Rectal smooth muscle tissue (tissue), 1 donor: ENCODE results near the gene KANK4.

Experiments
- H3K27ac ChIP-seq: one replicate; pipeline ENCODE4 v1.7.0; 2013; ENCODE audit warnings: low read depth, low read length, inconsistent platforms
- H3K27me3 ChIP-seq: one replicate; pipeline ENCODE4 v1.7.0; 2013; ENCODE audit warnings: low read length; ENCODE audit not compliant: control insufficient read depth, insufficient read depth
- H3K36me3 ChIP-seq: one replicate; pipeline ENCODE4 v1.7.0; 2013; ENCODE audit warnings: low read length; ENCODE audit not compliant: control insufficient read depth, insufficient read depth
- H3K4me1 ChIP-seq: one replicate; pipeline ENCODE4 v1.7.0; 2013; ENCODE audit warnings: low read length; ENCODE audit not compliant: control insufficient read depth, insufficient read depth
- H3K4me3 ChIP-seq: one replicate; pipeline ENCODE4 v1.7.0; 2013; ENCODE audit warnings: low read length
- H3K9ac ChIP-seq: one replicate; pipeline ENCODE4 v1.7.0; 2013; ENCODE audit warnings: low read length

The KANK4 gene

DNA sequence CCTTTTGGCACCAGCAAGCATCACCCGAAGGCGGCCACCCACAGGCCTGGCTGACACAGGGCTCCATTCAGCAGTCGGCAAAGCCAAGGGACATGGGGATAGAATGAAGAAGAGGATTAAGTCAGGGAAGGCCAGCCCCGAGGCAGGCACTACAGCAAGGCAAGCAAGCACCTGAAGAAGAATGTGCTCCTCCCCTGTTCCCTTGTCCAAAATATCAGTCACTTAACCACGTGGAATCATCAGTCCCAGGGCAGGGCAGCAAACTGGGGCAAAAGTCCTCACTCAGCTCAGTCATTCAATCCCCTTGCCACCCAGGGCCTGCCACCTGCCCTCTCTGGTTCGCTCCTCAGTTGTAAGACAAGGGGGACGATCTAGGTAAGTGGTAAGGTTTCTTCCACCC lies 9.3 kb downstream of the KANK4 start:
- Histone ChIP-seq H3K36me3 (no peaks in the 10 kb centered on the region), H3K27ac (no peak overlapping the region), H3K9ac (no peak overlapping the region), H3K4me3 (no peak overlapping the region), H3K27me3 (no peaks in the 10 kb centered on the region), H3K4me1 (no peaks in the 10 kb centered on the region)

DNA sequence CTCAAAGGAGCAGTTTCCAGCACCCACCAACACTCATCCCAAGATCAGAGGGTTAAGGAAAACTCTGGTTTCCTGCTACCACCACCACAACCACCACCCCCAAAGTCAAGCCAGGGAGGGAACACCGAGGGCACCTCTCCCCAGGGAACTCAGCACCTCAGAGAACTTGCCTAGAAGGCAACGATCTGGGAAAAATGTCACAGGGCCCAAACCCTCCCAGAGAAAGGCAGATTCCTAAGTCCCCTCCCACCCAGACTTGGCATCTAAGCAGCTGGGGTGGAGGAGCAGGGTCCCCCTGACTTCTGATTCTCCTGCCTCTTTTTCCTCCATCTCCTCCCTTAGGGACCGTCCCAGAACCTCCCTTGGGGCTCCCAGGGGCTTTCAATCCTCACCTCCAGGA lies 10.6 kb downstream of the KANK4 start:
- no peak overlapping the region for H3K4me3 ChIP-seq
- H3K4me1 ChIP-seq = no peaks in the 10 kb centered on the region
- H3K27ac ChIP-seq = no peak overlapping the region
- H3K36me3 ChIP-seq = no peaks in the 10 kb centered on the region
- H3K9ac ChIP-seq = no peak overlapping the region
- no peaks in the 10 kb centered on the region for H3K27me3 ChIP-seq

DNA sequence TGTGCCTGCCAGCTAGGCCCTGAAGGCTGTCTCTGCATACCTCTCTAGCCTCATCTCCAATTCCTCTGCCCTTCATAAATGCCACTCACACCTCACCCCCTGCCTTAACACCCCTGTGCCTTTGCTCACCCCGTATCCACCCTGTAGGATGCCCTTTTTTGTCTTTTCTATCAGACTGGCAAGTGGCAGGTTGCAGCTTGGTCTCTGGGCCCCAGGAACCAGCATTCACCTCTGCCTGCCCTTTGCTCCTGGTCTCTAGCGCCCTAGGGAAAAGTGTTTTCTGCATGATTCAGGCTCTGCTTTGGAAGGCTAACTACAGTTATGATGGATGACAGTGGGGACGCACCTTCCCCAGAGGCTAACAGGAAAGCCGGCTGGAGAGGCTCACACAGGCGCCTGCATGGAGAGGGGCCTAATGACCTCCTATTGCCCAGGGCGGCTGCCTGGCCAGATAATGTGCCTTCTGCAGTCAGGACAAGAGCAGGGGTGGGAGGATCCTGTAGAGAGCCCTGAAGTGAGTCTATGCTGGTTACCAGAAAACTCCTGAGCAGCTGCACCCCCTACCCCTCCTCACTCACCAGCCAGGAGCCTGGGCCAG lies 11.2 kb downstream of the KANK4 start:
- Histone ChIP-seq H3K27me3 (no peaks in the 10 kb centered on the region), H3K9ac (no peak overlapping the region), H3K36me3 (no peaks in the 10 kb centered on the region)

DNA sequence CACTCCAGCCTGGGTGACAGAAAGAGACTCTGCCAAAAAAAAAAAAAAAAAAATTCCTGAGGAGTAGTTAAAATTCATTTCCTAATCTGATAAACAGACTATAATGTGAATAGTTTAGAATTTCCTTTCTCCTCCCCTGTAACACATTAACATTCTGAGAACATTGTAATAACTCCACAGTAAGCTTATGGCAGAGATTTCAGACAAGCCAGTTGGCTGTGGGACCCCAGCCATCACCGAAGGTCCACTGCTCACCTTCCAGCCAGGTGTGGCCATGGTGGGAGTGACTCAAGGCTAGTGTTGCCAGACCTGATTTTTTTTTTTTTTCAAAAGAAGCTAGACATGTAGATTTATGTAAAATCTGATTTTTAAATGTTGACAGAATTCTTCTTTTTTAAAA lies 11.8 kb downstream of the KANK4 start:
- no peaks in the 10 kb centered on the region for H3K4me1 ChIP-seq
- H3K36me3 ChIP-seq = no peaks in the 10 kb centered on the region
- no peak overlapping the region for H3K9ac ChIP-seq
- no peak overlapping the region for H3K4me3 ChIP-seq
- H3K27me3 ChIP-seq = no peaks in the 10 kb centered on the region
- no peak overlapping the region for H3K27ac ChIP-seq

More for the DNA sequence above, 11.2 kb downstream of the KANK4 start:
- Histone ChIP-seq H3K4me1 (no peaks in the 10 kb centered on the region), H3K27ac (no peak overlapping the region), H3K4me3 (no peak overlapping the region)

DNA sequence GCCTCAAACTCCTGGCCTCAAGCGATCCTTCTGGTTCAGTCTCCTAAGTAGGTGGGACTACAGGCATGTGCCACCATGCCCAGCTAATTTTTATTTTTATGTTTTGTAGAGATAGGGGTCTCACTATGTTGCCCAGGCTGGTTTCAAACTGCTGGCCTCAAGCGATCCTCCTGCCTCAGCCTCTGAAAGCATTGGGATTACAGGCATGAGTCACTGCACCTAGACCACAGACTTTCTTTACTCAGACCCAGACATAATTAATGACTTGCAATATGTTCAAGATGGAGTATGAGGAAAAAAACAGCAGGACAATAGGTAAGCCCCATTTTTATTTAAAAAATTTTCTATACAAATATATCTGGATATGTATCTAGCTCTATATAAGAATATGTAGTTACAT lies 13.2 kb downstream of the KANK4 start:
- H3K4me1 ChIP-seq = no peaks in the 10 kb centered on the region
- H3K4me3 ChIP-seq = no peak overlapping the region
- H3K27ac ChIP-seq = no peak overlapping the region
- no peaks in the 10 kb centered on the region for H3K36me3 ChIP-seq
- H3K9ac ChIP-seq = no peak overlapping the region
- H3K27me3 ChIP-seq = no peaks in the 10 kb centered on the region

DNA sequence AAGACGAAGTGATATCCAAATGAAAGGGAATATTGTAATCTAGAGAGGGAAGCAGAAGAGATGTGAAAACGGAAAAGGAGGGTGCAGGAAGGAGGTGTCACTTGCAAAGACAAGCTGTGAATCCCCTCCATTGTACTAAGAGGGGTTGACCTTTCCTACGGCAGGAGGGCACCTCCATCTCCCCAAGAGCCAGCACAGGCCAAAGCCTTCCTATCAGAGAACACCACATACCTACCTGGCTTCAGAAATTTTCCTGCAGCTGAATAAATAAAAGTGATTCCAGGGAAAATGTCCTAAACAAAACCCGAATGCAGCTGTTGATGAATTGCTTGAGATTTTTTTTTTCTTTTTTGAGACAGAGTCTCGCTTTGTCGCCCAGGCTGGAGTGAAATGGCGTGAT lies 14.3 kb downstream of the KANK4 start:
- no peak overlapping the region for H3K4me3 ChIP-seq
- no peaks in the 10 kb centered on the region for H3K4me1 ChIP-seq
- H3K9ac ChIP-seq = no peak overlapping the region
- no peaks in the 10 kb centered on the region for H3K27me3 ChIP-seq
- no peaks in the 10 kb centered on the region for H3K36me3 ChIP-seq
- H3K27ac ChIP-seq = no peak overlapping the region

DNA sequence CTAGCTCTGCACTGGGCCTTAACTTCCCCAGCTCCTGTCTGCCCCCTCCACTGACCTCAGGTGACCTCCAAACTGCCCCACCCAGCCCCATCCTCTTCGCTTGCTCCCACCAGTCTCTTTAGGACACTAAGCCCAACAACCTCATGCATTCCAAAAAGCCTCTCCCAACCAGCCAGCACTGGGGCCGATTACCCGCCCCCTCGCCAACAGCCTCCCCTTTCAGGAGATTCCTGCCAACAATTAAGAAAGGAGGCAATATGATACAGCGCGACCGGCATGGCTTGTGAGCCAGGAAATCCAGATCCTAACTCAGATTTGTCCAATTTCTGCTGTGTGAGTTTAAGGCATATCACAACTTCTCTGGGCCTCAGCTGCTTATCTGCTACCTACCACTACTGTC lies 14.7 kb downstream of the KANK4 start:
- Histone ChIP-seq H3K36me3 (no peaks in the 10 kb centered on the region), H3K4me3 (no peak overlapping the region), H3K27ac (no peak overlapping the region), H3K9ac (no peak overlapping the region), H3K4me1 (no peaks in the 10 kb centered on the region), H3K27me3 (no peaks in the 10 kb centered on the region)

DNA sequence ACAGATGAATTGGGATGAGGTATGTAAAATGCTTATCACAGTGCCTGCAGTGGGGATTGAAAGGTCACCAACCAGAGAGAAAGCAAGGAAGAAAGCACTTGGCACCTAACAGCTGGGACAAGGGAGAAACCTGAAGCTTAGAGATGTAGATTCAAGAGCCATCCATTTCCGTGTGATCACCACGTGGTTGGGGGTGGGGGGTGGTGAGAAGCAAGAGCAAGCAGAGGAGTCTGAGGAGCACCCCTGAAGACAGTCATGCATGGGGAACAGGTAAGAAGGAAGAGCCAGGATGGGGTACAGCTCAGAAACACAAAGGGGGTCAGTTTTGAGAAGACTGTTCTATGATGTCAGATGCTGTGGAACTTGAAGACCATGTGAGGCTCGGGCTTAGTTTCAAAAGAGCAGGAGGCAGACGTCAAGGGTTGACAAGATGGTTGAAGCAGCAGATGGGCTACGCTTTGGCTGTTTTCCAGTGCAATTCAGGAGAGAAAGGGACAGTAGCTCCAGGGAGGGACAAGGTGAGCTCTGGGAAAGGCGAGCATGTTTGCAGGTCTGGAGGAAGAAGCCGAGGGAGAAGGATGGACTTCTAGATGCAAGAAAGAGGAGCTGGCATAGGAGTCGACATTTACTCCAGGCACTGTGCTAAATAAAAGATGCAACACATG lies 17.4 kb downstream of the KANK4 start:
- Histone ChIP-seq H3K4me3 (no peak overlapping the region), H3K9ac (no peak overlapping the region), H3K36me3 (no peaks in the 10 kb centered on the region), H3K27ac (no peak overlapping the region), H3K4me1 (no peaks in the 10 kb centered on the region), H3K27me3 (no peaks in the 10 kb centered on the region)

DNA sequence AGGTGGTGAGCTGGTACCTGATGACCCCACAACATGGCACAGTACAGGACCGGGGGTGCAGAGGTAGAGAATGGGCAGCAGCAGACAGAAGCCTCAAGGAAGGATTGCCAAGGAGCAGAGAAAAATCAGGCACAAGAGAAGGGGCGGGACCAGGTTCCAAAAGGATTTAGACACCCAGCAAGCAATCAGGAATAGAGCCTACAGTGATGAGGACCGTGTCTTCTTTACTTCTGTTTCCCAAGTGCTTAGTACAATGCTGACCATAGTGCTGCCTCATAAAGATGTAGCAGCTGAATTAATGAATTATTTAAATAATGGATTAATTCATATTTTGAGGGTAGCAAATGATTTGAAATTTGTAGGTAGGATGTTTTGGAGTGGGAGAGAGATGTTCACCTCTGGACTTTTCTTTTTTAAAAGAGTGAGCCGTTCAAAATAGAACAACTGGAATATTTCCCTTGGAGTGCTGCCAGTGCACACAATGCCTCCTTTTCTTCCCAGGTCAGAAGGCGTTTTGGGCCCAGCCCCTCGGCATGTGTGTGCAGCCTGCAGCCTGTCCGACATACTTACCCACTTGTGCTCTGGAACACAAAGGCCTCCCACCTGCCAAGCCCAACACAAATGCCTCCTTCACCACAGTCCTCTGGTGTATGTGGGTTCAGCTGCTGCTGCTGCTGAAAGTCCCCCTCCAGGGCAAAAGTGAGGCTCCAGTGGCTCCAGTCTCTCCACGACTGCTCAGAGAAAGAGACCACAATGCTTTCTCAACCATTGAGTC lies 19.6 kb downstream of the KANK4 start:
- H3K36me3 ChIP-seq = no peaks in the 10 kb centered on the region
- H3K9ac ChIP-seq = no peak overlapping the region
- H3K4me3 ChIP-seq = no peak overlapping the region
- H3K4me1 ChIP-seq = no peaks in the 10 kb centered on the region
- no peak overlapping the region for H3K27ac ChIP-seq
- no peaks in the 10 kb centered on the region for H3K27me3 ChIP-seq

DNA sequence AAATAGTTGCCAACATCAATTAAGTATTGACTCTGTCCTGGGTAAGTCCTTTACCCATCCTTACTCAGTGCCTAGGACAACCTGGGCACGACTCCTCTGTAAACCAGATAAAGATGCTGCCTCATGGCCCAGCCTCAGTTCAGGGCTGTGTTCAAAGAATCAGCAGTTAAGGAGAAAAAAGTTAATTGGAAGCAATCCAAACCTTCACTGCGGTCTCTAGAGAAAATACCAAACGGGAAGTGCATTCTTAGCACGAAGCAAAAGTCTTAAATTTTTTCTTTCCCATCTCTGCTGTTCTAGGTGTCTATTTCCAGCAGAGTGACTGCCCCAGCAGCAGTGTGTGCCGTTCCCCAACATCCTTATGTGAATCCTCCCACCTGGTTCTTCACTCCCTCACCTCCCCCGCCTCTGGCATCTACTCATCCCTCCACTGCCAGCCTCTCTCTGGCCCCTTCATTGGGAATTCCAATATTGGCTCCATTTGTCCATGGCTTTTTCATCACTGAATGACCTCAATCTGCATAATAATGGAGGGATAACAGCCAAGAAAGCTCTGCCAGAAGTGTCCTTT lies 23.2 kb downstream of the KANK4 start:
- H3K36me3 ChIP-seq = no peaks in the 10 kb centered on the region
- H3K4me1 ChIP-seq = no peaks in the 10 kb centered on the region
- no peak overlapping the region for H3K9ac ChIP-seq
- no peak overlapping the region for H3K4me3 ChIP-seq
- no peak overlapping the region for H3K27ac ChIP-seq
- H3K27me3 ChIP-seq = no peaks in the 10 kb centered on the region

DNA sequence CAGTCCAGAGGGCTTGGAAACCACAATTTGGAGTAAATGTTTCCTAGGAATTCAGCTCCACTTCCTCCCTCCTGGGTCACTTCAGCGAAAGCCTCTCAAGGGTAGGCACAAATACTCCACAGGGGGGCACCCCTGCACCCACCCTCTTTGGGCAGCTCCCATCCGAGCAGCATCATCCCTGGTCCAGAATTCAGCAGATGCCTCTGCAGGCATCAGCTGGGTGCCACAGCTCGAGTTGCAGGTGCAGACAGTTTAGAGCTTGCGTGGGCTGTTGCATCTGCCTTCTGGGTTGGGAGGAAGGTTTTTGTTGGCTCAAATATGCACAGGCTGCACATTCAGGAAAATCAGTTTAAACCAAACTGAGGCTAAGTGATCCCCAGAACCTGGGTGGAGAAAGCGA lies 25.0 kb downstream of the KANK4 start:
- Histone ChIP-seq H3K27ac (no peak overlapping the region), H3K4me3 (no peak overlapping the region), H3K4me1 (no peaks in the 10 kb centered on the region), H3K27me3 (no peaks in the 10 kb centered on the region), H3K36me3 (no peaks in the 10 kb centered on the region), H3K9ac (no peak overlapping the region)

DNA sequence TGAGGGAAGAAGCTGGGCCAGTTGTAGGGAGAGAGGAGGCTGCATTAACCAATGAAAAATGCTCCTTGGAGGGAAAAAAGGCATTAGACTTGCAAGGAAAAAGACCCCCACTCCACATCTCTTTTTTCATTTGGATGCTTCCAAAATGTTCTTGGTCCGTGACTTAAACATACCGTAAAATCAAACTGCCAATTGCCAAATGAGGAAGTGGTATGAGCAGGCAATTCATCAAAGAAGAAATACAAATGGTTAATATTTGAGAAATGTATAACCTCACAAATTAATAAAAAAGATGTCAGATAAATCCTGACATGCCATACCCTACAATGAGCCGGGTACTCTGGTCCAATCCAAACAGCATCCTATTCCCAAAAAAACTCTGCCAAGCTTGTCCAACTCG lies 30.6 kb downstream of the KANK4 start:
- H3K9ac ChIP-seq = no peak overlapping the region
- no peak overlapping the region for H3K4me3 ChIP-seq
- H3K27ac ChIP-seq = no peak overlapping the region
- no peaks in the 10 kb centered on the region for H3K27me3 ChIP-seq
- H3K36me3 ChIP-seq = no peaks in the 10 kb centered on the region
- no peaks in the 10 kb centered on the region for H3K4me1 ChIP-seq
